ENCODE results near the gene CACNA1I. TPM values are rescaled to one million over a fixed set of nuclear protein-coding genes. Genes with fewer than 3 reads are reported as not detected.
A peak's percentile ranks its signal among the peaks of the same experiment; 100 is the strongest.

Gene CACNA1I
- total RNA-seq, 6 experiments from 2014 or later = 0.06 TPM; not detected in 5

DNA sequence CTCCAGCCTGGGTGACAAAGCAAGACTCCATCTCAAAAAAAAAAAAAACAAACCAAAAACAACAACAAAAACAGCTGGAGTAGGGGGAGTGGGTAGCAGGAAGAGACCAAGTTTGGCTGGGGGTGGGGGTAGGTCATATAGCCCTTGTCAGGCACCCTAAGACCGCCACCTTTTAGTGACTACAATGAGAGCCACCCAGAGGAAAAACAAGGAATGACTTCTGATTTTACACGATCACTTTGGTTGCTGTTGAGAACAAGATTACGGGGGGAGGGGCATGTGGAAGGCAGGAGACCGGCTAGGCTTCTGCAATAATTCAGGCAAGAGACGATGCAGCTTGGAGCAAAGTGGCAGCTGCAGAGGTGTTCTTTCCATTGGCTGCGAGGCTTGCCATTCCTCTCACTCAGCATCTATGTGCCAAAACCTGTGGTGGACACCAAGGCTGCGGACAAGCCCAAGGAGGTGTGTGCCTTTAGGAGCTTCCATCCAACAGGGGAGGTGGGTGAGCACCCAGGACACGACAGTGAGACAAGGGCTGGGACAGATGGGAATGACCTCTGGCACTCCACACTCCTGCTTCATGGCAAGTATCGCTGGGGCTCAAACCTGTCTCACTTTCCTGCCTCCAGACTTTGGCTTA is 39.7 kb upstream of the CACNA1I start:
- Histone ChIP-seq H3K4me3 (no peak overlapping the region), H3K36me3 (peaks cover 0 to 19% (median 0%) of the 10 kb centered on the region in 4 donors), H3K27ac (no peak overlapping the region), H3K27me3 (no peaks in the 10 kb centered on the region), H3K9me3 (no peaks in the 10 kb centered on the region), H3K4me1 (peaks cover 0 to 54% (median 21%) of the 10 kb centered on the region in 4 donors)
- ATAC-seq (no peak), DNase-seq (peak in 1 of 3 donors; percentile 47)
- no peak for TF ChIP-seq POLR2A (IDR thresholded peaks at IDR 0.05)
- TF ChIP-seq, protein P1, sequence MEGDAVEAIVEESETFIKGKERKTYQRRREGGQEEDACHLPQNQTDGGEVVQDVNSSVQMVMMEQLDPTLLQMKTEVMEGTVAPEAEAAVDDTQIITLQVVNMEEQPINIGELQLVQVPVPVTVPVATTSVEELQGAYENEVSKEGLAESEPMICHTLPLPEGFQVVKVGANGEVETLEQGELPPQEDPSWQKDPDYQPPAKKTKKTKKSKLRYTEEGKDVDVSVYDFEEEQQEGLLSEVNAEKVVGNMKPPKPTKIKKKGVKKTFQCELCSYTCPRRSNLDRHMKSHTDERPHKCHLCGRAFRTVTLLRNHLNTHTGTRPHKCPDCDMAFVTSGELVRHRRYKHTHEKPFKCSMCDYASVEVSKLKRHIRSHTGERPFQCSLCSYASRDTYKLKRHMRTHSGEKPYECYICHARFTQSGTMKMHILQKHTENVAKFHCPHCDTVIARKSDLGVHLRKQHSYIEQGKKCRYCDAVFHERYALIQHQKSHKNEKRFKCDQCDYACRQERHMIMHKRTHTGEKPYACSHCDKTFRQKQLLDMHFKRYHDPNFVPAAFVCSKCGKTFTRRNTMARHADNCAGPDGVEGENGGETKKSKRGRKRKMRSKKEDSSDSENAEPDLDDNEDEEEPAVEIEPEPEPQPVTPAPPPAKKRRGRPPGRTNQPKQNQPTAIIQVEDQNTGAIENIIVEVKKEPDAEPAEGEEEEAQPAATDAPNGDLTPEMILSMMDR (IDR thresholded peaks at IDR 0.05) = peak in 3 of 4 donors; percentile 9 to 22 (median 18)
- 14% methylated on average over 7 of the region's 9 CpGs for WGBS (ENCODE audit: insufficient coverage, low coverage, low lambda C conversion rate, missing lambda C conversion rate)
- intact Hi-C loops (cut with DNase I) = no loop called here

DNA sequence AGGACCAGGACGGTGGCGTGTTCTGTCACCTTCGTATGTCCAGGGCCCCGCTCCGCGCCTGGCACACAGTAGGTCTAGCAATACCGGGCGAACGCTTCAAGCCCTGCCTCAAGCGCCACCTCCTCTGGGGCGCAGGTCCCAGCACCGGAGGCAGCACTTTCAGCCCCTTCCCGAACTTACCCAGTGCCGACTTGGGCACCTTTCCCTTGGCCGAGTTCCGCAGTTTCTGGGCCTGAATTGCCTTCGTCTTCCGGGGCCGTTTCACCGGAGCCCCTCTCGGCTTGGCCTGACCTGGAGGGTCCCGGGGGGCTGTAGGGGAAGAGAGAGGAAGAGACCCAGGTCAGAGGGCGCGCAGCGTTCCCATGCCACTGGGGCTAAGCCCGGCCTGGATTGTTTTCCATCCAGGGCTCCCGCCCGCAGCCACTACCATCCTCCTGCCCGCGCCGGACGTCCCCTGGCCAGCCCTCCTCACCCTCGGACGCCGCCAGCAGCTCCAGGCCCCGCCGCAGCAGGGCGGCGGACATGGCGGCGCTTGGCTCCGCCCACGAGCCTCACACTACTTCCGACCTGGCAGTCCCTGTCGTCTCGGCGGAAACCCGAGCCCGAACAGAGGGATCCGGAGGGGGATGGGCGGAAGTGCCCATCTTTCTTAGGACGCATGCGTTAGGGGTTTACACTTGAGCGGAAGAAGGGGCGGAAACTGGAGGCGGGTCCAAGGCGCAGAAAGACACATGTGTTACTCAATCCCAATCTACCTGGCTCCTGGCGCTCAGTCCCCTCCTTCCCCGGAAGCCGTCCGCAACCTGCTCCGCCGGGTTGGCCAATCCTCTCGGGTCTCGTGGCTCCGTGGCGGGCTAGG is 38.1 kb upstream of the CACNA1I start, which contains the start of gene RPS19BP1:
RPS19BP1 (minus strand) TSS at position 534 of the 859 bp plus-strand sequence; CDS start at position 524, 10 bp downstream.
- H3K4me3 ChIP-seq = peak within 1 kb of the TSS; percentile 75 to 100 (median 92)
- intact Hi-C loops (cut with DNase I) = no loop called here
- H3K27me3 ChIP-seq = no peaks in the 10 kb centered on the region
- WGBS (ENCODE audit: insufficient coverage, low coverage, low lambda C conversion rate, missing lambda C conversion rate) = 0% methylated on average over 21 of the region's 67 CpGs
- no peaks in the 10 kb centered on the region for H3K9me3 ChIP-seq
- H3K4me1 ChIP-seq = peaks cover 0 to 46% (median 19%) of the 10 kb centered on the region in 4 donors
- ATAC-seq (peak; percentile 85 to 90 (median 88)), DNase-seq (peak; percentile 99)
- H3K27ac ChIP-seq = peak within 1 kb of the TSS; percentile 78 to 96 (median 81)
- TF ChIP-seq POLR2A (IDR thresholded peaks at IDR 0.05) = peak; percentile 80
- TF ChIP-seq, protein P1 (IDR thresholded peaks at IDR 0.05) = no peak
- H3K36me3 ChIP-seq = peaks cover 0 to 19% (median 0%) of the 10 kb centered on the region in 4 donors

DNA sequence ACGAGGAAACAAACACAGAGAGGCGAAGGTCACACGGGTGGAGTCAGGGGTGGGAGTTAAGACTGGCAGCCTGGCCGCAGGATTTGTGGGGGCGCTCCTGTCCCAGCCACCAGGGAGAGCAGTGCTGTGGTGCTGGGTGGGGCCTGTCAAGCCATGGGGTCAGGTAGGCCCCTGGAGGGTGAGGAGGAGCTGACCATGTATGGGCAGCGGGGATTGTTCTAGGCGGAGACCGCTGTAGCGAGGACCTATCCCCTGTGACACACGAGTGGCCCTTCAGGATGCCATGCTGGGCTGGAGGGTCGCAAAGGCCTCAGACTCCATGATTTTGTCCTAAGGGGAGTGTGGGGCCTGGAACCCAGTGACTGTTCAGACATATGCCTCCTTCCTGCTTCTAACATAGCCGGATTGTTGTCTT is 36.5 kb upstream of the CACNA1I start:
- Histone ChIP-seq H3K27me3 (no peaks in the 10 kb centered on the region), H3K4me1 (peaks cover 0 to 31% (median 10%) of the 10 kb centered on the region in 4 donors), H3K27ac (no peak overlapping the region), H3K9me3 (no peaks in the 10 kb centered on the region), H3K4me3 (no peak overlapping the region), H3K36me3 (peaks cover 0 to 11% (median 0%) of the 10 kb centered on the region in 4 donors)
- ATAC-seq = no peak
- intact Hi-C loops (cut with DNase I) = no loop called here
- TF ChIP-seq POLR2A (IDR thresholded peaks at IDR 0.05) = no peak
- TF ChIP-seq, protein P1 (IDR thresholded peaks at IDR 0.05) = no peak
- WGBS (ENCODE audit: insufficient coverage, low coverage, low lambda C conversion rate, missing lambda C conversion rate) = 75% methylated on average over 7 of the region's 12 CpGs
- DNase-seq = no peak

DNA sequence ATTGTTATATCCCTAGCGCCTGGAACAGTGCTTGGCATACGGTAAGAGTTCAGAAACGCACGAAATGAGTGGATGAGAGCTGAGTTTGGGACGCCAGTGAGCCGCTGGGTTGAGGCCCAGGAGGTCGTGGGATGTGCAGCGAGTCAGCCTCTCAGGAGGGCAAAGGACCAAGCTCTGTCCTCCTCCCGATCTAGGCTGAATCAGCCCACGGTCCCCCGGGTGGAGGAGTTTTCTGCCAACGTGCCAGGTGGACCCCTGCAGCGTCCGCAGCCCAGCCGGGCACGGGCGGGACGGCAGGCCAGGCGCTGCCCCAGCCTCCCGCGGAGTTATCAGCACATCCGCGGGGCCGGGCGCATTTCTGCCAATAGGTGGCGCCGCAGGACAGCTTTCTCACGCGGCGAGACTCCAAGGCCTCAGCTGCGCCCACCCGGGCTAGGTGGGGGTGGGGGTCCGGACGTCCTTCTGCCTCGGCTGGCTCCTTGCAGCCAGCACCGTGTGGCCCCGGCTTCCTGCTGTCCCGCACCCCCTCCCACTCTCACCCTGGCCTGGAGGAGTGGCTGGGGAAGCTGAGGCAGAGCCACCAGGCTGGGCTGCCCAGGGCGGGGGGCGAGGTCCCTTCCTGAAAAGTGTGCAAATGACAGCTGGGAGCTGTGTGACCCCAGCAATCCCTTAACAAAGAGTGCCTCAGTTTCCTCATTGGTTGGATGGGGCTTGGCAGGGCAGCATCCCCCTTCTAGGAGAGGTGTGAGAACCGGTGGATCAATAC is 35.8 kb upstream of the CACNA1I start:
- Histone ChIP-seq H3K27ac (no peak overlapping the region), H3K4me3 (no peak overlapping the region), H3K9me3 (no peaks in the 10 kb centered on the region), H3K4me1 (peaks cover 0 to 24% (median 9%) of the 10 kb centered on the region in 4 donors), H3K27me3 (no peaks in the 10 kb centered on the region), H3K36me3 (peaks cover 0 to 6% (median 0%) of the 10 kb centered on the region in 4 donors)
- DNase-seq (peak; percentile 82 to 85 (median 83)), ATAC-seq (peak; percentile 40 to 49 (median 44))
- intact Hi-C loops (cut with DNase I) = loop anchor here (5.0 kb wide), 1 partner anchor 493 kb away; no protein-coding TSS in a partner anchor
- no peak for TF ChIP-seq POLR2A (IDR thresholded peaks at IDR 0.05)
- TF ChIP-seq, protein P1 (IDR thresholded peaks at IDR 0.05) = peak; percentile 92 to 98 (median 95)
- WGBS (ENCODE audit: insufficient coverage, low coverage, low lambda C conversion rate, missing lambda C conversion rate) = 0% methylated on average over 4 of the region's 41 CpGs
